ENCODE measurements around the gene SPATA2.

SPATA2 gene

DNA sequence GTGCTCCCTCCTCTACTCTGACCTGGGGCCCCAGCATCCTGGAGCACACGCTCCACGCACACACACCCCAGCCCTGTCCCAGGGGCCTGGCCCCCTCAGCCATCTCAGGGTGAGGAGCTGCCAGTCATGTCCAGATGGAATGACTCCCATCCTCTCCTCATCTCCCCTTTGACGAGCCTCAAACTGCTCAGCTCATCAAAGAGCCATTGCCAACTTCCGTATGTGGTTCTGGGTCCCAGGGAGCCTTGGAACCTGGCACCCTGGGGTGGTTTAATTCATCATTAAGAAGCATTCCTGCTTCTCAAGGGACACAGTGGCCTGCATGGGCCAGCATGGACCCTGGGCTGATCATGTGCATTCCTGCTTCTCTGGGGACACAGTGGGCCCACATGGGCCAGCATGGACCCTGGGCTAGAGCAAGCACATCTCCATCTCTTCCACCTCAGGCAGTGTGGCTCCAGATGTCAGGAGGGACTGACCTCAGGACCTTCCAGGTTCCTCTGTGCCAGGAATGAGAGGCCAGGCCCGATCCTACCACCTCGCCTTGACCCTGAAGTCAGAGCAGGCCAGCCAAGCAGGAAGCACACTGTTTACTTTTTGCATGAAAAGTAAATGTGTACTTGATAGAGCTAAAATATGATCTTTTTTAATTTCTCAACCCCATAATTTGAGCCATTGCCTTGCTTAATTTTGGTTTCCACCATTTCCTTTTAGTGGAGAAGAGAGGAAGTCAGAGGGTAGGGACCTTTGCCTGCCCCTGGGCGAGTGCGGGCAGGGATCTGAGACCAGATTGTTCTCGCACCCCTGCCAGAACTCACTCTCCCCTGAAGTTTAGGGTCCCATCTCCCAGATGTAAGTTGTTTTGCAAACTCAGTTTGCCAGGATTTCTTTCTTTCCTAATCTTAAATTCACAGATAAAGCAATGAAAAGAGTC, 26.1 kb downstream of the SPATA2 start:
- in situ Hi-C loops (cut with MboI; ENCODE audit: low sequenced_read_pairs): loop anchor here (5.0 to 10.0 kb wide), 2 partner anchors 282 to 344 kb away; no protein-coding TSS in a partner anchor
- H3K4me1 ChIP-seq: peaks cover 2% of the 10 kb centered on the region; the same call in 1 of the 2 replicates
- no peaks in the 10 kb centered on the region for H3K27me3 ChIP-seq (ENCODE audit: low read depth)
- H3K9me3 ChIP-seq: no peaks in the 10 kb centered on the region
- peaks cover 13% of the 10 kb centered on the region for H3K36me3 ChIP-seq (replicated peaks)
- H3K4me3 ChIP-seq: no peak overlapping the region
- no peak for DNase-seq (ENCODE audit: low spot score in 2 of 2)

DNA sequence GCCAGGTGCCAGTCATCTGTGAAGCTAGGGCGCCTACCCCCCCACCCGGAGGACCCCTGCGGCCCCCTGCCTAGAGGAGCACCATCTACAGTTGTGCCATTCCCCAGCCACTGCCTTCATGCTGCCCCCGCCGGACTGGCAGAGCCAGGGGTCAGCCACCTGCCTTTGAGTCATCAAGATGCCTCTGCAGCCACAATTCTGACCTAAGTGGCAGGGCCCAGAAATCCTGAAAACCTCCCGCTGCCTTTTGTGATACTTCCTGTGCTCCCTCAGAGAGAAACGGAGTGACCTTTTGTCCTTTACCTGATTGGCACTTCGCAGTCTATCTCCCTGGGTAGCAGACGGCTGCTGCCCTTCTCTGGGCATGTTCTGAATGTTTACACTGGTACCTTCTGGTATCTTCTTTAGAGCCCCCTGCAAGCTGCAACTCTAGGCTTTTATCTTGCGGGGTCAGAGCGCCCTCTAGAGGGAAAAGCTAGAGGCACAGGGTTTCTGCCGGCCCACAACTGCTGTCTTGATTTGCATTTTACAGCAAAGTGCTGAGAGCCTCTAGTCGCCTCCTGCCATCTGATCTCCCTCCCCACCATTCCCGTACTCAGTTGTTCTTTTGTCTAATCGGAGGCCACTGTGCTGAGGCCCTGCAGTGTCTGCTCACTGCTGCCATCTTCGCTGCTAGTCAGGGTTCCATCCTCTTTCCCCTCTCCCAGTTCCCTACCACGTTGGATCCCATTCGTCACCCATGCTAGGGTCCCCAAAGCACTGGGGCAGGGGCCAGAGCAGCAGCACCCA, 26.9 kb downstream of the SPATA2 start:
- no peaks in the 10 kb centered on the region for H3K9me3 ChIP-seq
- peaks cover 2% of the 10 kb centered on the region; the same call in 1 of the 2 replicates for H3K4me1 ChIP-seq
- in situ Hi-C loops (cut with MboI; ENCODE audit: low sequenced_read_pairs): loop anchor here (5.0 to 10.0 kb wide), 2 partner anchors 281 to 344 kb away; no protein-coding TSS in a partner anchor
- peak; percentile 71 to 84 for DNase-seq (ENCODE audit: low spot score in 2 of 2)
- H3K4me3 ChIP-seq: no peak overlapping the region
- H3K36me3 ChIP-seq (replicated peaks): peaks cover 19% of the 10 kb centered on the region
- no peaks in the 10 kb centered on the region for H3K27me3 ChIP-seq (ENCODE audit: low read depth)

DNA sequence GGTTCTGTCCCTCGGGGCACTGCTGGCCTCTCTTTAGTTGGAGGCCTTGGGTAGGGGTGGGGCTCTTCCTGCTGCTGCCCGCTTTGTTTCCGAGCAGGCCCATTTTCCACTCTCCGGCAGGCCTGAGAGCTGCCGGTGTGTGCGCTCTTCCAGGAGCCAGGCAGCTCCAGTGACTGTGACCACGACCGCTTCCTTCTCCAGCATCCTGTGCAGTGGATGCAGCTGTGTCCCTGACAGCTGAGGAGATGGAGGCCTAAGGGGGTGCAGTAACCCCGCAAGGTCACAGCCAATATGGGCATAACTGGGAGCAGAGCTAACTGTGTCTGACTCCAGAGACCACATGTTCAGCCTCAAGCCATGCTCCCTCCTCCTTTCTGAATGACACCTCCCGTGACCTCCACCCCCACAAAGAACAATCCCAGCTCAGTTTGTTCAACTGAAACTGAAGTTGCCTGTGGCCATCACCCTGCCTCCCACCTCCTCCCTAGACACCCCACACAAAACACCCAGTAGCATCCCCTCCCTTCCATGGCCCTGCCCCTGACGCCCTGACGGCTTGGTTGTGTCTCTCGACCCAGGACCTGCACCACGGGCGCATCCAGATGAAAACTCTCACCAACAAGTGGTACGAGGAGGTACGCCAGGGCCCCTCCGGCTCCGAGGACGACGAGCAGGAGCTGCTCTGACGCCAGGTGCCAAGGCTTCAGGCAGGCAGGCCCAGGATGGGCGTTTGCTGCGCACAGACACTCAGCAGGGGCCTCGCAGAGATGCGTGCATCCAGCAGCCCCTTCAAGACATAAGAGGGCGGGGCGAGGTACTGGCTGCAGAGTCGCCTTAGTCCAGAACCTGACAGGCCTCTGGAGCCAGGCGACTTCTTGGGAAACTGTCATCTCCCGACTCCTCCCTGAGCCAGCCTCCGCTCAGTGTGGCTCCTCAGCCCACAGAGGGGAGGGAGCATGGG, 27.8 kb downstream of the SPATA2 start:
- DNase-seq (ENCODE audit: low spot score in 2 of 2): no peak
- in situ Hi-C loops (cut with MboI; ENCODE audit: low sequenced_read_pairs): loop anchor here (5.0 to 10.0 kb wide), 2 partner anchors 280 to 343 kb away; no protein-coding TSS in a partner anchor
- H3K36me3 ChIP-seq (replicated peaks): peaks cover 22% of the 10 kb centered on the region

DNA sequence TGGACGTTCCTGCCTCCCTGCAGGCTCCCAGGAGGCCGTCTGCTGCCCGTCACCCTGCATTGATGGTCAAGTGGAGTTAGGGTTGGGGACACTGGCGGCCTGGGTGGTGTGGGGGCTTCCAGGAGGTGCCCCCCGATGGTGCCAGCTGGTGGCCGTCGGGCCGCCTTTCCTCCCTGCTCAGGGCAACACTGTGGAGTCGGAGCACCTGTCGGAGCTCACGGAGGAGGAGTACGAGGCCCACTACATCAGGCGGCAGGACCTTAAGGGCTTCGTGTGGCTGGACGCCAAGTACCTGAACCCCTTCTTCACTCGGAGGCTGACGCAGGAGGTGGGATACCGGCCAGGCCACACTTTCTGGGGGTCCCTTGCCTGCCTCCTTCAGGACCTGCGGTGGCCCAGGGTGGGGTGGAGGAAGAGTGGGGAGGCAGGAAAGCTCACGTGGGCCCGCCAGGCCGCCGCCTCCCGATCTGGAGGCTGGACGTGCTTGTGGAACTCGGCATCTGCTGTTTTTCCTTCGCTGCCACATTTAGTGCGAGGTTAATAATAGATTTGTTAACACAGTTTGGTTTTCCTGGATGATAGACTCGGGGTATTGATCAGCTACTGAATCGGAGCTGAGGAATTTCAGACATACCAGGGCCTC, 28.6 kb downstream of the SPATA2 start:
- no peak overlapping the region for H3K4me3 ChIP-seq
- in situ Hi-C loops (cut with MboI; ENCODE audit: low sequenced_read_pairs): loop anchor here (5.0 to 10.0 kb wide), 2 partner anchors 279 to 342 kb away; no protein-coding TSS in a partner anchor
- no peaks in the 10 kb centered on the region for H3K9me3 ChIP-seq
- peaks cover 2% of the 10 kb centered on the region; the same call in 1 of the 2 replicates for H3K4me1 ChIP-seq
- no peaks in the 10 kb centered on the region for H3K27me3 ChIP-seq (ENCODE audit: low read depth)
- DNase-seq (ENCODE audit: low spot score in 2 of 2): no peak
- peaks cover 22% of the 10 kb centered on the region for H3K36me3 ChIP-seq (replicated peaks)

More for the DNA sequence above, 27.8 kb downstream of the SPATA2 start:
- Histone ChIP-seq H3K9me3 (no peaks in the 10 kb centered on the region), H3K4me1 (peaks cover 2% of the 10 kb centered on the region; the same call in 1 of the 2 replicates), H3K4me3 (no peak overlapping the region), H3K27me3 (ENCODE audit: low read depth) (no peaks in the 10 kb centered on the region)

DNA sequence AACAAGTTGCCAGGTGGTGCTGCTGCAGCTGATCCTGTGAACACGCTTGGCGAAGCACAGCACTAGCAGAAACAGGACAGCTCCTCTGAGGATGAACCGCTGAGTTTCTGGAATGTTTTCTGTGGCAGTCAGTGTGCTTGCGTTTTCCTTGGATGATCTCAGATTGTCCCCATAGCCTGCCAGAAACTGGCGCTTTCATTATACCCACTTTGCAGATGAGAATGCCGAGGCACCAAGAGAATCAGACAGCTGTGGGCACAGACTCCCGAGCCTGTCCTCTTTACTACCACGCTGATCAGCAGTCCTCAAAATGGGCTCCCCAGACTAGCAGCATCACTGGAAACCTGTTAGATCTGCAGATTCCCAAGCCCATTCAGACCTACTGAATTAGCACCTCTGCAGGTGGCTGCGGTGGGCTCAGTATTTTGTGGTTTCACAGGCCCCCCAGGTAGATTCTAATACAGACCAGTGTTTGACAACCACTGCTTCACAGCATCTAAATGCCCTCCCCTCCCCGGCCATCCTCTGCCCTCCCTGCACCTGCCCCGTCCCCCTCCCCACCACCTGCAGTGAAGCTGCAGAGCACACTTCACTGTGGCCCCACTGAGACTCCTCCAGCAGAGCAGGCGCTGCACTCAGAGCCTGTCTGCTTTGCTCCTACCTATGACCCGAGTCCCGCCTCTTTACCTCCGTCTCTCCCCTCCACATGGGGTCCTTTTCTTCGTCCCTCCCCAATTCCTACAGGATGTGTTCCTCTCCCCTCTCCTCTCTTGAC, 29.6 kb downstream of the SPATA2 start:
- H3K4me1 ChIP-seq: peaks cover 2% of the 10 kb centered on the region; the same call in 1 of the 2 replicates
- no peaks in the 10 kb centered on the region for H3K9me3 ChIP-seq
- peaks cover 22% of the 10 kb centered on the region for H3K36me3 ChIP-seq (replicated peaks)
- H3K4me3 ChIP-seq: no peak overlapping the region
- in situ Hi-C loops (cut with MboI; ENCODE audit: low sequenced_read_pairs): loop anchor here (5.0 to 10.0 kb wide), 2 partner anchors 278 to 341 kb away; no protein-coding TSS in a partner anchor
- H3K27me3 ChIP-seq (ENCODE audit: low read depth): no peaks in the 10 kb centered on the region
- DNase-seq (ENCODE audit: low spot score in 2 of 2): no peak

DNA sequence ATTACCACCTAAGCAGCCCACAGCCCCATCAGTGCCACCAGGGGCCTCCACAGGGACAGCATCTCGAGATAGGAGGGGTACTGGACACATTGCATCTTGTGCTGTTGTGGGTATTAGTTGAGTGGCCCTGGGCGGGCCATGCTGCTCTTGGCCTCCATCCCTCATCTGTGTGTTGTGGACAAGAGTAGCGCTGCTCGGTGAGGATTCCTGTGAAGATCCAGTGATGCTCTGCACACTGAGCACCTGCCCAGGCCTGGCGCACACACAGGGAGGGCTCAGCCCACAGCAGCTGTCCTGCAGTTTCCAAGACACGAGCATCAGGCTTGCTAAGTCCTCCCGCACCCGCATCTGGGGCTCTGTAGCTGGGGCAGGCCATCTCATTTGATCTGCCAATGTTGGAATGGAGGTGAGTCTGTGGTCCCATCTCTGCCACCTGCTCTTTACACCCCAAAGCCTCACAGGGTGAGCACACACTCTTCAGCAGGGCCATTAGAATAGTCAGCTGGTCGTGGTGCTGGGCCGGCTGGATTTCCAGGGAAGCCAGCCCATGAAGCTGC, 32.0 kb downstream of the SPATA2 start:
- no peak overlapping the region for H3K4me3 ChIP-seq
- no peak for DNase-seq (ENCODE audit: low spot score in 2 of 2)
- H3K9me3 ChIP-seq: no peaks in the 10 kb centered on the region
- peaks cover 18% of the 10 kb centered on the region for H3K36me3 ChIP-seq (replicated peaks)
- H3K4me1 ChIP-seq: no peaks in the 10 kb centered on the region
- H3K27me3 ChIP-seq (ENCODE audit: low read depth): no peaks in the 10 kb centered on the region
- in situ Hi-C loops (cut with MboI; ENCODE audit: low sequenced_read_pairs): loop anchor here (10.0 kb wide), 1 partner anchor 339 kb away; no protein-coding TSS in a partner anchor

DNA sequence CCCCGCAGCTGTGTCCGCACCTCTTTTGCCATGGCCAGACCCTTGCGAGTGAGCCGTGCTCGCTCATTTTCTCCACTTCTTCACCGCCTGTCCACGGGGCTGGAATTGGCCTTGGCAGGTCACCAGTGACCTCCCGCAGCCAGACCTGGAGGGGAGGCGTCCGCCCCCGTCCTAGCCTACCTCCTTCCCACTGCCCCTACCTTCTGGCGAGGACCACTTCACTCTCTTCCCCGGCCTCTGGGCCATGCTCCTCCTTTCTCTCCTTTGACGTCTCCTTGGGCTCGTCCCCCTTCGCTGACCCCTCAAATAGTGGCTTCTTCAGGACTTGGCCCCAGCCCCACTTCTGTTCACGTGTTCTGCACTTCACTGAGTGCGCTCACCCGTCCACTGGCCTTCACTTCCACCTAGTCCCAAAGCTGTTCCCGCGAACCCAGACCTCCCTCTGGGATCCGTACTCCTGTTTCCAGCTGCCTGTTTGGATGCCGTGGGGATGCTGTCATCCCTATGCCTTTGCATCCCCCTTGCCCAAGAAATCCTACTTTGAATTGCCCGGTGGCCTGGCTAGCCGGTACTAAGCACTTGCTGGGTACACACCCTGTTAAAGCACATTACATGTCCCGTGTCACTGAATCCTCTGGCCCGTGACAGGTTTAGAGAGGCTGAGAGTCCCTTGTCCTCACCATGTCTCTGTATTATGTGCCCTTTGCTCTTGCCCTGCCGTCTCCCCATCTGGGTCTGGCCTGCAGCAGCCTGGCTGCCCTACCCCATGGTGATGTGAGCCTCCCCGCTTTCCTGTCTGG, 33.0 kb downstream of the SPATA2 start:
- in situ Hi-C loops (cut with MboI; ENCODE audit: low sequenced_read_pairs): loop anchor here (10.0 kb wide), 1 partner anchor 338 kb away; no protein-coding TSS in a partner anchor
- no peaks in the 10 kb centered on the region for H3K4me1 ChIP-seq

DNA sequence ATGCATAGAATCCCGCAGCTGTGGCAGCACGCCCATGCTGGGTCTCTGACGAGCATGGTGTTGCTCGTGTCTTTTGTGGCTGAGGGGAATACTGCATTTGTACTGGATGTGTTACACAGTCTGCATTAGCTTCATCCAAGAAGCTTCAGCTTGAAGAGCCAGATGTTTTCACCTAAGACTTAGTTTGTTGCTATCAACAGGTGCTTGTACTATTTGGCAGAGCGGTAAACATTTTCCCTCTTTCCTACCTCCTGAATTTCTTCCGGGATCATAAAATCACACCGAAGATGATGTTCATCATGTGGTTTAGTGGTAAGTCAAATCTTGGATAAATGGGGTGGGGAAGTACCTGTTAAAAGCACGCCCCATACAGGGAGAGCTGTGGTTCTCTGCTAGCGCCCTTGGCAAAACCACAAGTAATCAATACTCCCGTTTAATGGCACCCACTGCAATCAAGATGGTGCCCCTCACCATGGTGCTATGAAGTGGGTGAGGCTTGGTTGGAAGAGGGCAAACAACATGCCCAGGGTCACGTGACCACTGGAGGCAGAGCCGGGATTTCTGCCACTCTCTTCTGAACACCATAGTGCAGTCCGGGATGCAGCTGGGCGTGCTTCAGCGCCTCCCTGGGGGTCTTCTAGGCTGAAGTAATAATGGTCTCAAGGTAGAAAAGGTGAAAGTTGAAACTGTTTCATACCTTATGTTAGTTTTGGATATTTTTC, 34.4 kb downstream of the SPATA2 start:
- Histone ChIP-seq H3K4me1 (no peaks in the 10 kb centered on the region), H3K27me3 (ENCODE audit: low read depth) (no peaks in the 10 kb centered on the region), H3K9me3 (no peaks in the 10 kb centered on the region), H3K36me3 (replicated peaks) (peaks cover 11% of the 10 kb centered on the region), H3K4me3 (no peak overlapping the region)
- in situ Hi-C loops (cut with MboI; ENCODE audit: low sequenced_read_pairs): loop anchor here (10.0 kb wide), 1 partner anchor 336 kb away; no protein-coding TSS in a partner anchor
- no peak for DNase-seq (ENCODE audit: low spot score in 2 of 2)

More for the DNA sequence above, 33.0 kb downstream of the SPATA2 start:
- no peak overlapping the region for H3K4me3 ChIP-seq
- H3K9me3 ChIP-seq: no peaks in the 10 kb centered on the region
- H3K36me3 ChIP-seq (replicated peaks): peaks cover 11% of the 10 kb centered on the region
- no peak for DNase-seq (ENCODE audit: low spot score in 2 of 2)
- no peaks in the 10 kb centered on the region for H3K27me3 ChIP-seq (ENCODE audit: low read depth)

DNA sequence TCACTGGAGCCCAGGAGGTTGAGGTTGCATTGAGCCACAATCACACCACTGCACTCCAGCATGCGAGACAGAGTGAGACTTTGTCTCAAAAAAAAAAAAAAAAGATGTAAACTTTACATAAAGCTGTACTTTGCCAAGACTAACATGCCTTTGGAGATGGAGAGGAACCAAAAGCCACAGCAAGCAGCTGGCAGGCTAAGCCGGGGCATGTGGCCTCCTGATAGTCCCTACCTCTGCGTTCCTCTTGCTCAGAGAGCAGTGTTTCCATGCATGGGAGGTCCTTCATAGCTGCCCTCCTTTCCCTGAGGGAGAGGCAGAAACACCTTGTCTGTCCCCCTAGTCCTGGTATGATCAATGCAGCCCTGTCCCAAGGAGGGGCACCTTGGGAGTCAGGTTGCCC, 35.2 kb downstream of the SPATA2 start:
- Histone ChIP-seq H3K27me3 (ENCODE audit: low read depth) (no peaks in the 10 kb centered on the region), H3K4me3 (no peak overlapping the region), H3K9me3 (no peaks in the 10 kb centered on the region), H3K4me1 (no peaks in the 10 kb centered on the region), H3K36me3 (replicated peaks) (peaks cover 11% of the 10 kb centered on the region)
- in situ Hi-C loops (cut with MboI; ENCODE audit: low sequenced_read_pairs): loop anchor here (10.0 kb wide), 1 partner anchor 335 kb away; no protein-coding TSS in a partner anchor
- no peak for DNase-seq (ENCODE audit: low spot score in 2 of 2)

DNA sequence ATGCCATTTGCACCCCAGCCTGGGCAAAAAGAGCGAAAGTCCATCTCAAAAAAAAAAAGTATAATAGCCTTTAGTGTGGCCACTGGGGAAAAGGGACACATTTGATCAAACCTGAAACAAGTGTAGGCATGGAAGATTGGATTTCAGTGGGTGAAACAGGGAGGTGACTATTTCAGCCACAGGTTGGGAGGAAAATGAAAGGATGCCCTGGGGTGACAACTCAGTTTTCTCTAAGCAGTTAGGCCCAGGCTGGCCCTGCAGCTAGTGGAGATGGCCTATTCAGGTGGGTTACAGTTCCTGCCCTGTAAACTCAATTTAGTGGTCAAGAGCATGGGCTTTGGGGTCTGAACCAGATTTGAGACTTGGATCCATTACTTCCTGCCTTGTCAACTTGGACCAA, 36.4 kb downstream of the SPATA2 start:
- Histone ChIP-seq H3K9me3 (no peaks in the 10 kb centered on the region), H3K27me3 (ENCODE audit: low read depth) (no peaks in the 10 kb centered on the region), H3K4me1 (no peaks in the 10 kb centered on the region), H3K4me3 (no peak overlapping the region), H3K36me3 (replicated peaks) (peaks cover 8% of the 10 kb centered on the region)
- no peak for DNase-seq (ENCODE audit: low spot score in 2 of 2)
- in situ Hi-C loops (cut with MboI; ENCODE audit: low sequenced_read_pairs): no loop called here
